GM12878 (cell line): Measurements from ENCODE around the gene POLR3K. TPM values are rescaled to one million over a fixed set of nuclear protein-coding genes. Genes with fewer than 3 reads are reported as not detected.
"Not testable (repeated sequence)": the region's sequence is repeated elsewhere in the genome, so short reads cannot be mapped to it uniquely, and the experiment has no call there.

ENCODE experiments used
- ATAC-seq: fragments of 200-7000 bp; cut with Tn5 transposase; 3 replicates; pipeline ENCODE4 v1.9.1; 2020; ENCODE audit warnings: mild to moderate bottlenecking, moderate library complexity
- BruUV-seq: library from RNA; stranded (reverse); fragments of 400-500 nt; replicated peaks from 2 replicates; lab custom pipeline; 2021; lab: Mats Ljungman, UMichigan
- CTCF ChIA-PET: fragments of 300-600 bp; sonication (Branson Sonifier 250); formaldehyde crosslinking; extraction: SDS; loops from one replicate; lab custom pipeline; 2021; ENCODE audit warnings: inconsistent platforms; lab: Yijun Ruan, JAX
- POLR2A ChIA-PET: fragments of 350-600 bp; formaldehyde crosslinking; extraction: SDS; loops from one replicate; lab custom pipeline; 2021; ENCODE audit warnings: inconsistent platforms; lab: Charles Lee
- RAD21 ChIA-PET: fragments of 300-600 bp; sonication (Branson Sonifier 250); formaldehyde crosslinking; loops from one replicate; lab custom pipeline; 2023; ENCODE audit warnings: antibody characterized with exemption; ENCODE audit not compliant: unreplicated experiment; lab: Charles Lee
- SMC1A ChIA-PET: fragments of 300-600 bp; sonication (Branson Sonifier 250); formaldehyde crosslinking; loops from one replicate; lab custom pipeline; 2023; ENCODE audit not compliant: unreplicated experiment, uncharacterized antibody; lab: Charles Lee
- DNase-seq: peaks from one replicate; pipeline ENCODE4 v3.0.0-alpha.2; 2011; ENCODE audit warnings: low read depth, low spot score
- FAIRE-seq: peaks from 3 replicates; lab custom pipeline; 2011; peaks lifted over from hg19 to GRCh38; lab: Jason Lieb, UNC
- H2AFZ ChIP-seq: 2 replicates; pipeline ENCODE4 v1.6.0; 2011; ENCODE audit warnings: low read depth, low read length, control low read depth; ENCODE audit not compliant: control insufficient read depth
- H3K27ac ChIP-seq: 2 replicates; pipeline ENCODE4 v1.5.1; 2011; ENCODE audit warnings: control low read depth; ENCODE audit not compliant: control insufficient read depth, insufficient read depth
- H3K27me3 ChIP-seq, 2 experiments: replicated peaks in 1 of 2; 2 replicates each; pipeline versions ENCODE4 v1.6.0 to v1.6.1; 2011; ENCODE audit warnings: low read length in 1 of 2; ENCODE audit not compliant: control insufficient read depth in 2 of 2, insufficient read depth in 2 of 2
- H3K36me3 ChIP-seq, 2 experiments: 2 replicates each; pipeline ENCODE4 v1.5.1; 2011; ENCODE audit warnings: low read length in 1 of 2; ENCODE audit not compliant: control insufficient read depth in 2 of 2, insufficient read depth in 2 of 2
- H3K4me1 ChIP-seq: 2 replicates; pipeline ENCODE4 v1.6.1; 2011; ENCODE audit warnings: mild to moderate bottlenecking, low read length, moderate library complexity, mixed read lengths; ENCODE audit not compliant: control insufficient read depth, insufficient read depth
- H3K4me2 ChIP-seq: 2 replicates; pipeline ENCODE4 v1.6.0; 2011; ENCODE audit warnings: control low read depth; ENCODE audit not compliant: control insufficient read depth, insufficient read depth
- H3K4me3 ChIP-seq: fragments of 200-600 bp; sonication (generic); 2 replicates; pipeline ENCODE4 v1.5.1; 2016
- H3K79me2 ChIP-seq: 2 replicates; pipeline ENCODE4 v1.6.0; 2011; ENCODE audit warnings: low read length; ENCODE audit not compliant: control insufficient read depth, insufficient read depth
- H3K9ac ChIP-seq: 2 replicates; pipeline ENCODE4 v1.8.0; 2011; ENCODE audit warnings: low read length, control low read depth, mixed read lengths; ENCODE audit not compliant: control insufficient read depth, insufficient read depth
- H3K9me3 ChIP-seq: replicated peaks from 3 replicates; pipeline ENCODE4 v1.5.1; 2011; ENCODE audit warnings: mild to moderate bottlenecking, low read length; ENCODE audit not compliant: control insufficient read depth, insufficient read depth
- H4K20me1 ChIP-seq: 2 replicates; pipeline ENCODE4 v1.6.0; 2011; ENCODE audit not compliant: control insufficient read depth, insufficient read depth
- MTA3 ChIP-seq: IDR thresholded peaks from 2 replicates; pipeline ENCODE4 v1.6.1; 2012; ENCODE audit warnings: low read length, inconsistent platforms, borderline replicate concordance
- RAD21 ChIP-seq: IDR thresholded peaks from 2 replicates; pipeline ENCODE4 v1.6.1; 2011; ENCODE audit warnings: mild to moderate bottlenecking, low read depth, low read length, moderate library complexity; ENCODE audit not compliant: insufficient read depth
- RB1 ChIP-seq: fragments of 450-650 bp; formaldehyde crosslinking; IDR thresholded peaks from 2 replicates; pipeline ENCODE4 v1.6.1; 2017; ENCODE audit warnings: mild to moderate bottlenecking, borderline replicate concordance
- RBBP5 ChIP-seq: fragments of 200-600 bp; sonication (generic); conservative IDR thresholded peaks from 2 replicates; pipeline ENCODE4 v1.6.1; 2016
- TCF7 ChIP-seq: IDR thresholded peaks from 2 replicates; pipeline ENCODE4 v1.6.1; 2014; ENCODE audit warnings: antibody characterized with exemption, borderline replicate concordance
- WGBS: methylation state at CpG from one replicate; pipeline ENCODE4 v1.1.6; 2016; ENCODE audit warnings: low lambda C conversion rate; ENCODE audit not compliant: insufficient replicate concordance, insufficient coverage; ENCODE audit errors: missing lambda C conversion rate; 5-methylcytosine and 5-hydroxymethylcytosine counted together
- in situ Hi-C: fragments of 300-500 bp; cut with MboI; formaldehyde crosslinking; loops from 9 replicates; pipeline ENCODE4 v1.14.3; 2018; ENCODE audit warnings: mixed read lengths
- intact Hi-C: fragments of 100-400 bp; cut with micrococcal nuclease; formaldehyde crosslinking; loops from one replicate; pipeline ENCODE4 v1.14.2; 2022; ENCODE audit not compliant: unreplicated experiment
- polyA plus RNA-seq, 11 experiments: library from polyadenylated mRNA; depleted of rRNA in 4 of 11; unstranded in 6 of 11; stranded (reverse) in 5 of 11; fragments of >200 nt; fragmentation: Nextera tagmentation in 4 of 11; fragmentation: Illumina TruSeq in 1 of 11; extraction: Ambion mirVana in 4 of 11; extraction: Trizol in 1 of 11; gene quantifications; 1 replicate in 1 of 11; 2 replicates in 10 of 11; pipeline versions ENCODE4 v1.2.1 to v1.2.3, GENCODE V29; 2011 to 2016; ENCODE audit warnings: inconsistent platforms in 2 of 11, missing spikeins in 2 of 11, low read depth in 1 of 11
- total RNA-seq, 4 experiments: library from RNA; depleted of rRNA in 3 of 4; stranded (reverse); fragments of >200 nt in 3 of 4; fragmentation: Illumina TruSeq in 1 of 4; extraction: Trizol in 1 of 4; gene quantifications; 2 replicates each; pipeline versions ENCODE4 v1.2.1 to v1.2.3, GENCODE V29; 2013 to 2021
- TF ChIP-seq, protein P1 (sequence below): fragments of 450-650 bp; IDR thresholded peaks from 2 replicates; pipeline ENCODE4 v1.6.1; 2018; ENCODE audit warnings: borderline replicate concordance, mild to moderate bottlenecking; ENCODE audit not compliant: partially characterized antibody

Gene POLR3K
- total and polyA plus RNA-seq, 10 of the 15 experiments (the other 5 are each of a cell fraction or from before 2014, with no cell fraction given) = 25.3 to 222 (median 64.0) TPM

- DNase-seq (no peak), ATAC-seq (no peak), FAIRE-seq (no peak)
- ChIA-PET POLR2A (interaction anchor here (0.7 kb wide), 1 partner anchor 293 kb away, joined by 3 read pairs; no protein-coding TSS in a partner anchor), CTCF (no interaction called here), SMC1A (interaction anchor here (1.1 kb wide), 1 partner anchor 18 kb away, joined by 3 read pairs; no protein-coding TSS in a partner anchor), RAD21 (no interaction called here)
- H3K4me2 ChIP-seq = no peak overlapping the region
- H3K4me3 ChIP-seq = no peak overlapping the region
- no TSS peak for BruUV-seq
- no peaks in the 10 kb centered on the region for H4K20me1 ChIP-seq
- no peaks in the 10 kb centered on the region for H3K4me1 ChIP-seq
- no peaks in the 10 kb centered on the region for H3K27me3 ChIP-seq
- H3K27ac ChIP-seq = no peak overlapping the region
- no peaks in the 10 kb centered on the region; the same call in 2 of the 3 replicates for H3K9me3 ChIP-seq
- intact Hi-C loops = no loop called here
- TF ChIP-seq RB1 = no peak
- no peak for TF ChIP-seq MTA3
- no peak for TF ChIP-seq TCF7
- no peak for TF ChIP-seq RBBP5
- TF ChIP-seq, protein P1, sequence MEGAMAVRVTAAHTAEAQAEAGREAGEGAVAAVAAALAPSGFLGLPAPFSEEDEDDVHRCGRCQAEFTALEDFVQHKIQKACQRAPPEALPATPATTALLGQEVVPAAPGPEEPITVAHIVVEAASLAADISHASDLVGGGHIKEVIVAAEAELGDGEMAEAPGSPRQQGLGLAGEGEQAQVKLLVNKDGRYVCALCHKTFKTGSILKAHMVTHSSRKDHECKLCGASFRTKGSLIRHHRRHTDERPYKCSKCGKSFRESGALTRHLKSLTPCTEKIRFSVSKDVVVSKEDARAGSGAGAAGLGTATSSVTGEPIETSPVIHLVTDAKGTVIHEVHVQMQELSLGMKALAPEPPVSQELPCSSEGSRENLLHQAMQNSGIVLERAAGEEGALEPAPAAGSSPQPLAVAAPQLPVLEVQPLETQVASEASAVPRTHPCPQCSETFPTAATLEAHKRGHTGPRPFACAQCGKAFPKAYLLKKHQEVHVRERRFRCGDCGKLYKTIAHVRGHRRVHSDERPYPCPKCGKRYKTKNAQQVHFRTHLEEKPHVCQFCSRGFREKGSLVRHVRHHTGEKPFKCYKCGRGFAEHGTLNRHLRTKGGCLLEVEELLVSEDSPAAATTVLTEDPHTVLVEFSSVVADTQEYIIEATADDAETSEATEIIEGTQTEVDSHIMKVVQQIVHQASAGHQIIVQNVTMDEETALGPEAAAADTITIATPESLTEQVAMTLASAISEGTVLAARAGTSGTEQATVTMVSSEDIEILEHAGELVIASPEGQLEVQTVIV = no peak
- no peak for TF ChIP-seq RAD21
- in situ Hi-C loops = no loop called here
- WGBS = 98% methylated on average over 7 of the region's 7 CpGs
- no peak overlapping the region for H2AFZ ChIP-seq
- H3K79me2 ChIP-seq = peaks cover 24% of the 10 kb centered on the region
- H3K9ac ChIP-seq = no peak overlapping the region
- peaks cover 9 to 17% of the 10 kb centered on the region in 2 experiments for H3K36me3 ChIP-seq
Observed at GRCh38 chr16:47234-47633, 6.2 kb downstream of the POLR3K start.

GRCh38 chr16:46510-46909 is 6.9 kb downstream of the POLR3K start:
- CTCF ChIA-PET, H3K27ac ChIP-seq, intact Hi-C loops, H3K4me3 ChIP-seq, FAIRE-seq, H3K27me3 ChIP-seq, H2AFZ ChIP-seq, ATAC-seq, DNase-seq, RAD21 ChIA-PET, SMC1A ChIA-PET, BruUV-seq, H3K4me2 ChIP-seq, H3K9me3 ChIP-seq, POLR2A ChIA-PET, H3K9ac ChIP-seq, in situ Hi-C loops, H3K4me1 ChIP-seq, H4K20me1 ChIP-seq: not testable (repeated sequence)
- WGBS = 96% methylated on average over 7 of the region's 7 CpGs
- peaks cover 18% of the 10 kb centered on the region for H3K79me2 ChIP-seq
- peaks cover 12 to 17% of the 10 kb centered on the region in 2 experiments for H3K36me3 ChIP-seq
